Astrocyte (in vitro differentiated cells and primary cell): ENCODE measurements around the gene ZBTB7A.

Experiments used
- CTCF ChIP-seq: IDR thresholded peaks from 2 replicates; pipeline ENCODE4 v1.5.1; 2011; ENCODE audit warnings: low read depth, mild to moderate bottlenecking, inconsistent platforms, low read length, moderate library complexity; ENCODE audit not compliant: insufficient read depth
- EZH2 ChIP-seq: IDR thresholded peaks from 2 replicates; pipeline ENCODE4 v1.6.1; 2012; ENCODE audit warnings: mild to moderate bottlenecking, low read length, inconsistent platforms; ENCODE audit not compliant: insufficient read depth

- TF ChIP-seq CTCF, result no peak
- TF ChIP-seq EZH2, result no peak
These were observed 59.5 kb downstream of the ZBTB7A start, which contains the start of gene PIAS4 for GRCh38 chr19:4007021-4007835.
